NCI-H2171 (cell line): Measurements from ENCODE around the gene BAMBI.

Experiments used
- DNase-seq: peaks from one replicate; lab custom pipeline; 2025; lab: John Stamatoyannopoulos, UW

Gene BAMBI

GRCh38 chr10:28705472-28705871 is 28.2 kb downstream of the BAMBI start:
- no peak for DNase-seq

GRCh38 chr10:28709001-28709710 is 31.8 kb downstream of the BAMBI start:
- DNase-seq: no peak

- DNase-seq: no peak
Measured at GRCh38 chr10:28710202-28710886, 33.0 kb downstream of the BAMBI start.

- DNase-seq: no peak
Measured at GRCh38 chr10:28711041-28711440, 33.7 kb downstream of the BAMBI start.

GRCh38 chr10:28711776-28712175 is 34.5 kb downstream of the BAMBI start:
- no peak for DNase-seq

- DNase-seq: no peak
Measured at GRCh38 chr10:28713626-28714352, 36.5 kb downstream of the BAMBI start.

GRCh38 chr10:28714401-28715053 is 37.2 kb downstream of the BAMBI start:
- DNase-seq: no peak

- no peak for DNase-seq
Measured at GRCh38 chr10:28715246-28715645, 37.9 kb downstream of the BAMBI start.

- no peak for DNase-seq
Measured at GRCh38 chr10:28715757-28716156, 38.4 kb downstream of the BAMBI start.

GRCh38 chr10:28716748-28717147 is 39.4 kb downstream of the BAMBI start:
- no peak for DNase-seq

GRCh38 chr10:28717656-28718201 is 40.4 kb downstream of the BAMBI start:
- no peak for DNase-seq

- DNase-seq: no peak
Measured at GRCh38 chr10:28719789-28720436, 42.6 kb downstream of the BAMBI start.

GRCh38 chr10:28721318-28721951 is 44.1 kb downstream of the BAMBI start:
- DNase-seq: no peak

GRCh38 chr10:28722065-28722803 is 44.9 kb downstream of the BAMBI start:
- no peak for DNase-seq

GRCh38 chr10:28728366-28728765 is 51.0 kb downstream of the BAMBI start:
- DNase-seq: no peak

- DNase-seq: no peak
Measured at GRCh38 chr10:28730031-28730778, 52.9 kb downstream of the BAMBI start.

GRCh38 chr10:28732091-28732490 is 54.8 kb downstream of the BAMBI start:
- DNase-seq: no peak
